Thyroid gland (tissue), 4 donors: ENCODE measurements around the gene RALGAPB.

ENCODE experiments used
- POLR2A ChIP-seq, 2 donors: fragments of 450-650 bp; IDR thresholded peaks; one replicate each; pipeline ENCODE4 v1.6.1; 2017; ENCODE audit warnings: antibody characterized with exemption in 2 of 2, mild to moderate bottlenecking in 2 of 2, moderate library complexity in 1 of 2
- TF ChIP-seq, protein P1 (sequence below), 6 experiments: fragments of 200-600 bp in 3 of 6; fragments of 450-650 bp in 3 of 6; sonication (generic) in 3 of 6; IDR thresholded peaks; one replicate each; pipeline ENCODE4 v1.5.1; 2016 to 2019; ENCODE audit warnings: antibody characterized with exemption in 6 of 6, mild to moderate bottlenecking in 2 of 6, inconsistent platforms in 1 of 6, moderate library complexity in 1 of 6

DNA sequence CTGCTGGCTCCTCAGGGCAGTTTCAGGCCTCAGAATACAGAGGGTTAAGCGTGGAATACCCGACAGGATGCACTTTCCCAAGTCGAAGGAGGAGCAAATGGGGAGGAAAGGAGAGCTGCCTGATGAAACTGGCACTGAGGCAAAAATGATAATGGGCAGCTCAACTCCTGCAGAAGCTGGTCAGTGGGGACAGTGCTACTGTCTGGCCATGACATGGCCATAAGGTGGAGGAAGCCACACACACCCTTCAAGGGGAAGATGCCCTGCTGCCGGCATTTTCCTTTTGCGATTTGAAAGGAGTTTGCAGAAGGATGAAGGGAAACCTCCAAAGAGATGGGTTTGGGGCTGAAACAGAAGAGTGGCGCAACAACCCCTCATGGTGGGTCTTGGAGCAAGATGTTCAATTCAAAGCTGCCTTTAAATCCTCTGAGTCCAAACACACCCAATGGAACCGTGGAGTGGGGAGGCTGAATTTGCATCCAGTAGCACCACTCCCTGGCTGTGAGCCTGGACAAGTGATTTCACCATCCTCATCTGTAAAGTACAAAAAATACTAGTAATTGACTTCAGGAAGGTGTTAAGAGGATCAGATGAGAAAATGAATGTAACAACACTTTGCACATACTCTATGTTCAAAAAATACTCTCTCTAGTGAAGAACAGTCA lies 111.6 kb downstream of the RALGAPB start:
- TF ChIP-seq, protein P1, sequence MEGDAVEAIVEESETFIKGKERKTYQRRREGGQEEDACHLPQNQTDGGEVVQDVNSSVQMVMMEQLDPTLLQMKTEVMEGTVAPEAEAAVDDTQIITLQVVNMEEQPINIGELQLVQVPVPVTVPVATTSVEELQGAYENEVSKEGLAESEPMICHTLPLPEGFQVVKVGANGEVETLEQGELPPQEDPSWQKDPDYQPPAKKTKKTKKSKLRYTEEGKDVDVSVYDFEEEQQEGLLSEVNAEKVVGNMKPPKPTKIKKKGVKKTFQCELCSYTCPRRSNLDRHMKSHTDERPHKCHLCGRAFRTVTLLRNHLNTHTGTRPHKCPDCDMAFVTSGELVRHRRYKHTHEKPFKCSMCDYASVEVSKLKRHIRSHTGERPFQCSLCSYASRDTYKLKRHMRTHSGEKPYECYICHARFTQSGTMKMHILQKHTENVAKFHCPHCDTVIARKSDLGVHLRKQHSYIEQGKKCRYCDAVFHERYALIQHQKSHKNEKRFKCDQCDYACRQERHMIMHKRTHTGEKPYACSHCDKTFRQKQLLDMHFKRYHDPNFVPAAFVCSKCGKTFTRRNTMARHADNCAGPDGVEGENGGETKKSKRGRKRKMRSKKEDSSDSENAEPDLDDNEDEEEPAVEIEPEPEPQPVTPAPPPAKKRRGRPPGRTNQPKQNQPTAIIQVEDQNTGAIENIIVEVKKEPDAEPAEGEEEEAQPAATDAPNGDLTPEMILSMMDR (IDR thresholded peaks at IDR 0.05) = no peak
- no peak for TF ChIP-seq POLR2A (IDR thresholded peaks at IDR 0.05)
